Measurements from ENCODE around the gene PSME4. TPM values are rescaled to one million over a fixed set of nuclear protein-coding genes. Genes with fewer than 3 reads are reported as not detected.

PSME4 gene
- total and polyA plus RNA-seq, 2 of the 13 experiments (the other 11 are each of a cell fraction or from before 2014, with no cell fraction given): 52.1 to 77.8 TPM

DNA sequence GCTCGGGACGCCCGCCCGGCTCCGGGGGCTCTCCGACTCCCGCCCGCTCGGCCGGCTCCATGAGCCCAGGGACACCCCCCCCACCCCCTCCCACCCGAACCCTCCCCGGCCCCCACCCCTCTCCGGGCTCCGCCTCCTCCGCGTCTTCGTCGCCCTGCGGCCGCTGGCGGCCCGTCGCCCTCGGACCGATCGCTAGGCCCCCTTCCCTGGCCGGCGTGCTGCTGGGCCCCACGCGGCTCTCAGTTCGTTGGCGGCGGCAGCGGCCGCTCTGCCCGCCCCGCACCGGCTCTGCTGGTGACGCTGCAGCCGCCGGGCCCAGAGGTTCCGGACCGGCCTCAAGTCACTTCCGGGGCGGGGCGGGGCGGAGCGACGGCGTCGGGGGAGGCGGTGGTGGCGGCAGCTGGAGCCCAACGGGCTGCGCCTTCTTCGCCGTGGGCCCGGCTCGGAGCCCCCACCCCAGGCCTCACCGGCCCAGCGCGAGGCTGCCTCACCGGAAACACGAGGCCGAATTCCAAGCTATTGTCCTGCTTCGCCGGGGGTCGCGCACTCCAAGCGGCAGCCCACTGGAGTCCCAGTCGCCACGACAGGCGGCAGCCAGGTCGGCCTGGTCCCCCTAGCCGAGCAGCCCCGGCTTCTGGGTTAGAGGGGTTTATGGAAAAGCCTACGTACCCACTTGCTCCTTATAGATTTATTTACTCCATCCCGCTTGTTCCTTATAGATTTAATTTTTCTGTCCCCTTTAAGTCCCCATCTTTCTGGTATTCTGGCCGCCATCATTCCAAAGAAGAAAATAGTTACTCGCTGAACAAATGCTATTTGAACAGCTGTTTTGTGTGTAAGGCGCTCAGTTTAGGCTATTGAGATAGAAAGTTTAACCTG lies at the start of gene PSME4 (continued):
- TF ChIP-seq, protein P1, sequence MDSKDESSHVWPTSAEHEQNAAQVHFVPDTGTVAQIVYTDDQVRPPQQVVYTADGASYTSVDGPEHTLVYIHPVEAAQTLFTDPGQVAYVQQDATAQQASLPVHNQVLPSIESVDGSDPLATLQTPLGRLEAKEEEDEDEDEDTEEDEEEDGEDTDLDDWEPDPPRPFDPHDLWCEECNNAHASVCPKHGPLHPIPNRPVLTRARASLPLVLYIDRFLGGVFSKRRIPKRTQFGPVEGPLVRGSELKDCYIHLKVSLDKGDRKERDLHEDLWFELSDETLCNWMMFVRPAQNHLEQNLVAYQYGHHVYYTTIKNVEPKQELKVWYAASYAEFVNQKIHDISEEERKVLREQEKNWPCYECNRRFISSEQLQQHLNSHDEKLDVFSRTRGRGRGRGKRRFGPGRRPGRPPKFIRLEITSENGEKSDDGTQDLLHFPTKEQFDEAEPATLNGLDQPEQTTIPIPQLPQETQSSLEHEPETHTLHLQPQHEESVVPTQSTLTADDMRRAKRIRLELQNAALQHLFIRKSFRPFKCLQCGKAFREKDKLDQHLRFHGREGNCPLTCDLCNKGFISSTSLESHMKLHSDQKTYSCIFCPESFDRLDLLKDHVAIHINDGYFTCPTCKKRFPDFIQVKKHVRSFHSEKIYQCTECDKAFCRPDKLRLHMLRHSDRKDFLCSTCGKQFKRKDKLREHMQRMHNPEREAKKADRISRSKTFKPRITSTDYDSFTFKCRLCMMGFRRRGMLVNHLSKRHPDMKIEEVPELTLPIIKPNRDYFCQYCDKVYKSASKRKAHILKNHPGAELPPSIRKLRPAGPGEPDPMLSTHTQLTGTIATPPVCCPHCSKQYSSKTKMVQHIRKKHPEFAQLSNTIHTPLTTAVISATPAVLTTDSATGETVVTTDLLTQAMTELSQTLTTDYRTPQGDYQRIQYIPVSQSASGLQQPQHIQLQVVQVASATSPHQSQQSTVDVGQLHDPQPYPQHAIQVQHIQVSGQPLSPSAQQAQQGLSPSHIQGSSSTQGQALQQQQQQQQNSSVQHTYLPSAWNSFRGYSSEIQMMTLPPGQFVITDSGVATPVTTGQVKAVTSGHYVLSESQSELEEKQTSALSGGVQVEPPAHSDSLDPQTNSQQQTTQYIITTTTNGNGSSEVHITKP (CRISPR knock-in tag; IDR thresholded peaks at IDR 0.05; ENCODE audit: low read depth): no peak
- TF ChIP-seq, protein P2, sequence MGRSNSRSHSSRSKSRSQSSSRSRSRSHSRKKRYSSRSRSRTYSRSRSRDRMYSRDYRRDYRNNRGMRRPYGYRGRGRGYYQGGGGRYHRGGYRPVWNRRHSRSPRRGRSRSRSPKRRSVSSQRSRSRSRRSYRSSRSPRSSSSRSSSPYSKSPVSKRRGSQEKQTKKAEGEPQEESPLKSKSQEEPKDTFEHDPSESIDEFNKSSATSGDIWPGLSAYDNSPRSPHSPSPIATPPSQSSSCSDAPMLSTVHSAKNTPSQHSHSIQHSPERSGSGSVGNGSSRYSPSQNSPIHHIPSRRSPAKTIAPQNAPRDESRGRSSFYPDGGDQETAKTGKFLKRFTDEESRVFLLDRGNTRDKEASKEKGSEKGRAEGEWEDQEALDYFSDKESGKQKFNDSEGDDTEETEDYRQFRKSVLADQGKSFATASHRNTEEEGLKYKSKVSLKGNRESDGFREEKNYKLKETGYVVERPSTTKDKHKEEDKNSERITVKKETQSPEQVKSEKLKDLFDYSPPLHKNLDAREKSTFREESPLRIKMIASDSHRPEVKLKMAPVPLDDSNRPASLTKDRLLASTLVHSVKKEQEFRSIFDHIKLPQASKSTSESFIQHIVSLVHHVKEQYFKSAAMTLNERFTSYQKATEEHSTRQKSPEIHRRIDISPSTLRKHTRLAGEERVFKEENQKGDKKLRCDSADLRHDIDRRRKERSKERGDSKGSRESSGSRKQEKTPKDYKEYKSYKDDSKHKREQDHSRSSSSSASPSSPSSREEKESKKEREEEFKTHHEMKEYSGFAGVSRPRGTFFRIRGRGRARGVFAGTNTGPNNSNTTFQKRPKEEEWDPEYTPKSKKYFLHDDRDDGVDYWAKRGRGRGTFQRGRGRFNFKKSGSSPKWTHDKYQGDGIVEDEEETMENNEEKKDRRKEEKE (IDR thresholded peaks at IDR 0.05): no peak
- TF ChIP-seq, protein P3, sequence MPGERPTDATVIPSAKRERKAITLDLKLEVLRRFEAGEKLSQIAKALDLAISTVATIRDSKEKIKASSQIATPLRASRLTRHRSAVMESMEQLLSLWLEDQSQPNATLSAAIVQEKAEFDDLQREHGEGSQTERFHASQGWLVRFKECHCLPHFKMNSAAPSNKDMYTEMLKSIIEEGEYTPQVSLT (CRISPR knock-in tag; IDR thresholded peaks at IDR 0.05; ENCODE audit: borderline replicate concordance, low read depth): no peak; the same call in 1 of the 2 replicates
- TF ChIP-seq HMG20B (CRISPR knock-in tag; conservative IDR thresholded peaks at IDR 0.05) (no peak), ZNF777 (CRISPR knock-in tag; IDR thresholded peaks at IDR 0.05) (peak; percentile 60), ZNF496 (CRISPR knock-in tag; IDR thresholded peaks at IDR 0.05; ENCODE audit: insufficient replicate concordance) (no peak), DNMT3B (CRISPR knock-in tag; conservative IDR thresholded peaks at IDR 0.05) (peak; percentile 73; the same call in 1 of the 2 replicates), GPN1 (CRISPR knock-in tag; IDR thresholded peaks at IDR 0.05; ENCODE audit: borderline replicate concordance) (0 out of 2 replicates have a peak, but pooled peaks have one; percentile 64), ZNF329 (CRISPR knock-in tag; IDR thresholded peaks at IDR 0.05; ENCODE audit: low read depth) (peak; percentile 83; the same call in 1 of the 2 replicates), CENPT (CRISPR knock-in tag; IDR thresholded peaks at IDR 0.05; ENCODE audit: low read depth) (peak; percentile 80; the same call in 1 of the 2 replicates), FLYWCH1 (CRISPR knock-in tag; IDR thresholded peaks at IDR 0.05) (0 out of 2 replicates have a peak, but pooled peaks have one; percentile 26), TEAD3 (CRISPR knock-in tag; optimal IDR thresholded peaks at IDR 0.05; ENCODE audit: borderline replicate concordance) (peak; percentile 73), ZNF7 (CRISPR knock-in tag; IDR thresholded peaks at IDR 0.05) (0 out of 2 replicates have a peak, but pooled peaks have one; percentile 7), WIZ (CRISPR knock-in tag; IDR thresholded peaks at IDR 0.05) (no peak; the same call in 1 of the 2 replicates), ZKSCAN1 (IDR thresholded peaks at IDR 0.05; ENCODE audit: low read length) (no peak), ISX (CRISPR knock-in tag; conservative IDR thresholded peaks at IDR 0.05) (peak; percentile 84), ARNT (IDR thresholded peaks at IDR 0.05) (no peak)
- TF ChIP-seq, protein P4, sequence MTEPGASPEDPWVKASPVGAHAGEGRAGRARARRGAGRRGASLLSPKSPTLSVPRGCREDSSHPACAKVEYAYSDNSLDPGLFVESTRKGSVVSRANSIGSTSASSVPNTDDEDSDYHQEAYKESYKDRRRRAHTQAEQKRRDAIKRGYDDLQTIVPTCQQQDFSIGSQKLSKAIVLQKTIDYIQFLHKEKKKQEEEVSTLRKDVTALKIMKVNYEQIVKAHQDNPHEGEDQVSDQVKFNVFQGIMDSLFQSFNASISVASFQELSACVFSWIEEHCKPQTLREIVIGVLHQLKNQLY (CRISPR knock-in tag; IDR thresholded peaks at IDR 0.05): 0 out of 2 replicates have a peak, but pooled peaks have one; percentile 31
- TF ChIP-seq, protein P5, sequence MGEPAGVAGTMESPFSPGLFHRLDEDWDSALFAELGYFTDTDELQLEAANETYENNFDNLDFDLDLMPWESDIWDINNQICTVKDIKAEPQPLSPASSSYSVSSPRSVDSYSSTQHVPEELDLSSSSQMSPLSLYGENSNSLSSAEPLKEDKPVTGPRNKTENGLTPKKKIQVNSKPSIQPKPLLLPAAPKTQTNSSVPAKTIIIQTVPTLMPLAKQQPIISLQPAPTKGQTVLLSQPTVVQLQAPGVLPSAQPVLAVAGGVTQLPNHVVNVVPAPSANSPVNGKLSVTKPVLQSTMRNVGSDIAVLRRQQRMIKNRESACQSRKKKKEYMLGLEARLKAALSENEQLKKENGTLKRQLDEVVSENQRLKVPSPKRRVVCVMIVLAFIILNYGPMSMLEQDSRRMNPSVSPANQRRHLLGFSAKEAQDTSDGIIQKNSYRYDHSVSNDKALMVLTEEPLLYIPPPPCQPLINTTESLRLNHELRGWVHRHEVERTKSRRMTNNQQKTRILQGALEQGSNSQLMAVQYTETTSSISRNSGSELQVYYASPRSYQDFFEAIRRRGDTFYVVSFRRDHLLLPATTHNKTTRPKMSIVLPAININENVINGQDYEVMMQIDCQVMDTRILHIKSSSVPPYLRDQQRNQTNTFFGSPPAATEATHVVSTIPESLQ (CRISPR knock-in tag; conservative IDR thresholded peaks at IDR 0.05): peak; percentile 50; the same call in 1 of the 2 replicates

Data from HepG2 (cell line).